Measurements from ENCODE around the gene KHSRP.

- TF ChIP-seq POLR2A (IDR thresholded peaks at IDR 0.05) (no peak), CTCF (IDR thresholded peaks at IDR 0.05) (no peak)
Observed at GRCh38 chr19:6393983-6394412, 30.6 kb downstream of the KHSRP start.
